GM20431 (cell line): ENCODE results near the gene CXCL5.
"Not testable (repeated sequence)": the region's sequence is repeated elsewhere in the genome, so short reads cannot be mapped to it uniquely, and the experiment has no call there.

Experiments
- in situ Hi-C: fragments of 300-500 bp; cut with MseI, MboI; formaldehyde crosslinking; loops from one replicate; pipeline ENCODE4 v1.15.0; 2020; ENCODE audit warnings: low sequenced_read_pairs; ENCODE audit not compliant: unreplicated experiment

CXCL5 gene

GRCh38 chr4:73976716-73977115 lies 21.8 kb downstream of the CXCL5 start:
- in situ Hi-C loops, result no loop called here

DNA sequence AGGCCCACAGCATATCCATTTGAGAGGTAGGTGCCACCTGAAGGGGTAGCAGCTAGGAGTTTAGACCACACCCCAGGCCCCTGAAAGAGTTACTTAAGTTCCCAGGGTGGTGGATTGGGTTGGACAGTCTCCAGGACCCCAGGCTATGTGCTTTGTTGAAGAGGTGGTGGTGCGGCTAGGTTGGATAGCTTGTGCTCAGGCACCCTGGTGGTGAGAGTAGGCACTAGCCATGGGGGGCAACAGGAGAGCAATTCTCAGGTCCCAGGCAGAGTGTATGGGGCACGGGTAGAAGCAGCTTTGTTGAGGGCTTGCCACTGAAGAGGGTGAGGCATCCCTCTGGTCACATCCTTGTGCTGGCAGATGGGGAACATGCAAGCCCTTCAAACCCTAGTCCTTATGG lies 22.3 kb downstream of the CXCL5 start:
- in situ Hi-C loops, result no loop called here

GRCh38 chr4:73974352-73974751 lies 24.1 kb downstream of the CXCL5 start:
- in situ Hi-C loops, result no loop called here

DNA sequence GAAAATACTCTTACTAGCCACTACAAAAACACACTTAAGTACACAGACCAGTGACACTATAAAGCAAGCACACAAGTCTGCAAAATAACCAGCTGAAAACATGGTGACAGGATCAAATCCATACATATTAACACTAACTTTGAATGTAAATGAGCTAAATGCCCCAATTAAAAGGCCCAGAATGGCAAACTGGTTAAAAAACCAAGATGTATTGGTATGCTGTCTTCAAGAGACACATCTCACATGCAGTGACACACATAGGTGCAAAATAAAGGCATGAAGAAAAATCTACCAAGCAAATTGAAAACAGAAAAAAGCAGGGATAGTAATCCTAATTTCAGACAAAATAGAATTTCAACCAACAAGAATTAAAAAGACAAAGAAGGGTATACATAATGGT lies 27.5 kb downstream of the CXCL5 start:
- in situ Hi-C loops, result no loop called here

DNA sequence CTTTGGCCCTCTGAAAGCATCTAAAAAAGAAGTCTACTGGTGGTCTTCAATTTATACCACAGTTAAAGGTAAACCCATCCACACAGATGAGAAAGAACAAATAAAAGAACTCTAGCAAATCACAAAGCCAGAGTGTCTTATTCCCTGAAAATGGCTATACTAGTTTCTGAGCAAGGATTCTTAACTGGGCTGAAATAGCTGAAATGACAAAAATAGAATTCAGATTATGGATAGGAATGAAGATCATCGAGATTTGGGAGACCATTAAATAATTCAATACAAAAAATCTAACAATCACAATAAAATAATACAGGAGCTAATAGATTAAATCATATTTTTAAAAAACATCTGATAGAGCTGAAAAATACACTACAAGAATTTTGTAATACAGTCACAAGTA lies 28.5 kb downstream of the CXCL5 start:
- in situ Hi-C loops, result no loop called here

GRCh38 chr4:73967866-73968265 lies 30.6 kb downstream of the CXCL5 start:
- in situ Hi-C loops, result no loop called here

DNA sequence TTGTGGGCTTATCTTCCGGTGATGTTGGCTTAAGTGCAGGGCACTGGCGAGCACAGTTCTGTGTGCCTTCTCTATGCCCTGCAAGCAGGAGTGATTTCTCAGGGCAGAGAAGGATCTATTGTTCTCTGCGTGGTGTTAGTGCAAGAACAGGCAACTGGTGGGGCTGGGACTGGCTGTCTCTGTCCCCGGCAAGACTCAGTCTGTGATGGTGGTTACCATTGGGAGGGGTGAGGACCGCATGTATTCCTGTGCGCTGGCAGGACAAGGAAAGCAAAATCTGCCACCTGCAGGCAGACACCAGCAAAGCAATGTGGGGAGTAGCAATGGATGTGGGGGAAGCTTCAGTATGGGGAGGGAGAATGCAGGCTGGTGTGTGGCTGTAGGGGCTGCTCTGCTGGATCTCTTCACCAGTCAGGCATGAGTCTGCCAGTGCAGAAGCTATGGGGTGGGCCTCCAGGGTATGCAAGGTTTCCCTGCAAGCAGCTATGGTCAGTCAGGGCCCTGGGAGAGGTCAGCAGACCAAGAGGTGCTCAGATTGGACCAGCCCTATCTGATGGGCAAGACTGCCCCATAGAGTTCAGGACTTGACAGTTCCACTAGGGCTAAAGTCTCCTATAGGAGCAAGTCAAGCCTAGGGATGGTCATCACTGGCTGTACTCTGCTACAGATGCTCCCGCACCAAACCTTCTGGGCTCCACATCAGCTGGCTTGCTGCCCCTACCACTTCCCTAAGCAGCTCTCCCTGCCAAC lies 33.4 kb downstream of the CXCL5 start:
- in situ Hi-C loops, result no loop called here

- in situ Hi-C loops, result no loop called here
Measured at GRCh38 chr4:73962724-73963123, 35.8 kb downstream of the CXCL5 start.

GRCh38 chr4:73959041-73959440 lies 39.4 kb downstream of the CXCL5 start:
- in situ Hi-C loops, result not testable (repeated sequence)

DNA sequence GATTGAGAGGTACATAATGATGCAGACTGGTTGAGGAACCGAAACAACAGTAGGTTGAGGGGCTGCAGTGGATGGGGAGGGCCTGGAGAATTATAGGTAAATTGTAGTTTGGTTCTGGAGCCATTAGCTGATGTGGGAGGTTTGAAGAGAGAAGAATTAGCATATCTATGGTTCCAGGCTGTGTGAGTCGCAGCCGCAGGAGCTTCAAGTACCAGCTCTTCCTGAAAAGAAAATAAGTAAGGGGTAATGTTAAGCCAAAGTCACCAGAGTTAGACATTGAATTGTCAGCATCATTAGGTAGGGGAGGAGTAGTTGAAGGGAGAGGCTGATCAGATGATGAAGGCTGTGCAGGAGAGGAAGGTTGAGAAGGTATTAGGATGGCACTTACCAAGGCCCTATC lies 46.1 kb downstream of the CXCL5 start:
- in situ Hi-C loops, result no loop called here

- in situ Hi-C loops, result not testable (repeated sequence)
Measured at GRCh38 chr4:73950376-73950920, 48.0 kb downstream of the CXCL5 start.

DNA sequence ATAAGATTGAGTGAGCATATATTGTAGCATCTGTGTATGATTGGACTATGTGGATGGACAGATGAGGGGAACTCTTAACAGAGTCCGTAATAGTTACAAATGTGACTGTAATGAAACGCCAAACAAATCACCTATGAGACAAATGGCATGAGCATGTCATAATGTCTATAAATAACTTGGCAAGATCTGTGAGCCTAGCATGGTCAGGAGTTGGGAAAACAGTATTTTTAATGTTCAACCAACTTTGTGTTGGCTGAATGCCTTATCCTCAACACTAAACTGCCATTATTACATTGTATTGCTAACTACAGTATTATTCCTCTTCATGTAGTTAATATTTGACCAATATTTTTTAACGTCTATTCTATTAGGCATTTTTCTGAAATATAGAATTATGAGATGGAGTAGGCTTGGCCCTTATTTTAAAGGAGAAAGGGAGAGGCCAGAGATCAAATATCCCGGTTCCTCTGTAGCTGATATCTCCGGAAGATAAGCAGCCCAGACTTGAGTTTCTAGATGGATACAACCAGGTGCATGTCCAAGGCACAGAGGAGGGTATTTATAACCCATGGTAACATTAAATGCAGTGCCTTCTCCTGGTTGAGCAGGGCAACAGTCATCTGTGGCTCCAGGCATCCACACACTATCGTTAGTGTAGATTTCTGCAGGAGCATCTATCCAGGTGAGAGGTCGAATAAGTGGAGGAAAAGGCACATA lies 49.3 kb downstream of the CXCL5 start:
- in situ Hi-C loops, result no loop called here

GRCh38 chr4:73948291-73948690 lies 50.2 kb downstream of the CXCL5 start:
- in situ Hi-C loops, result no loop called here

- in situ Hi-C loops, result no loop called here
Measured at GRCh38 chr4:73947239-73947985, 51.1 kb downstream of the CXCL5 start.

GRCh38 chr4:73945674-73946449 lies 52.6 kb downstream of the CXCL5 start:
- in situ Hi-C loops, result no loop called here
